Spleen (tissue), 11 donors: ENCODE measurements around the gene ACOX2. TPM values are rescaled to one million over a fixed set of nuclear protein-coding genes. Genes with fewer than 3 reads are reported as not detected.

ENCODE experiments used
- DNase-seq: peaks from one replicate; pipeline ENCODE4 v3.0.0-alpha.2; 2020
- H3K27ac ChIP-seq, 8 donors: fragments of 200-600 bp; sonication (generic) in 7 of 8; 1 replicate in 4 of 8; 2 replicates in 4 of 8; pipeline versions ENCODE4 v1.5.0 to v1.8.0; 2016 to 2021; ENCODE audit warnings: inconsistent platforms in 4 of 8, mild to moderate bottlenecking in 4 of 8, moderate library complexity in 1 of 8
- H3K27me3 ChIP-seq, 7 donors: fragments of 200-600 bp; sonication (generic) in 6 of 7; replicated peaks in 1 of 7; 1 replicate in 4 of 7; 2 replicates in 3 of 7; pipeline versions ENCODE4 v1.5.0 to v1.8.0; 2016 to 2021; ENCODE audit warnings: inconsistent platforms in 3 of 7, mild to moderate bottlenecking in 1 of 7
- H3K36me3 ChIP-seq, 6 donors: fragments of 200-600 bp; sonication (generic) in 5 of 6; 1 replicate in 4 of 6; 2 replicates in 2 of 6; pipeline versions ENCODE4 v1.5.0 to v1.8.0; 2016 to 2021; ENCODE audit warnings: inconsistent platforms in 2 of 6
- H3K4me1 ChIP-seq, 6 donors: fragments of 200-600 bp; sonication (generic) in 5 of 6; 1 replicate in 3 of 6; 2 replicates in 3 of 6; pipeline versions ENCODE4 v1.5.0 to v1.8.0; 2016 to 2021; ENCODE audit warnings: inconsistent platforms in 3 of 6
- H3K4me3 ChIP-seq, 8 donors: fragments of 200-600 bp; sonication (generic) in 7 of 8; 1 replicate in 4 of 8; 2 replicates in 4 of 8; pipeline versions ENCODE4 v1.5.0 to v1.8.0; 2016 to 2021; ENCODE audit warnings: inconsistent platforms in 4 of 8, mild to moderate bottlenecking in 4 of 8, moderate library complexity in 2 of 8
- H3K9me3 ChIP-seq, 8 donors: fragments of 200-600 bp; sonication (generic) in 7 of 8; 1 replicate in 4 of 8; 2 replicates in 4 of 8; pipeline versions ENCODE4 v1.5.0 to v1.8.0; 2016 to 2021; ENCODE audit warnings: inconsistent platforms in 4 of 8
- POLR2A ChIP-seq, 3 donors: fragments of 450-650 bp; IDR thresholded peaks; one replicate each; pipeline ENCODE4 v1.5.1; 2017; ENCODE audit warnings: antibody characterized with exemption in 3 of 3, mild to moderate bottlenecking in 1 of 3
- POLR2AphosphoS5 ChIP-seq, 3 donors: sonication (generic); formaldehyde crosslinking; IDR thresholded peaks; one replicate each; pipeline ENCODE4 v1.5.1; 2017; ENCODE audit warnings: antibody characterized with exemption in 3 of 3
- WGBS, 5 donors: extraction: QIAGEN DNeasy Blood & Tissue Kit in 3 of 5; methylation state at CpG; one replicate each; pipeline versions ENCODE4 v1.1.5 to v1.1.7; 2013 to 2018; 5-methylcytosine and 5-hydroxymethylcytosine counted together
- intact Hi-C: fragments of 100-400 bp; cut with DNase I; formaldehyde crosslinking; loops from one replicate; pipeline ENCODE4 v1.15.0; 2023; ENCODE audit warnings: low total_unique reads
- polyA plus RNA-seq, 3 donors: library from polyadenylated mRNA; stranded (reverse); fragments of 200-250 nt; gene quantifications; one replicate each; pipeline ENCODE4 v1.2.1, GENCODE V29; 2013
- total RNA-seq, 7 donors: library from RNA; depleted of rRNA in 3 of 7; stranded (reverse); fragments of >200 nt in 3 of 7; fragmentation: NEBNext Ultra II Directional in 4 of 7; extraction: Animal tissue kit (Norgen Biotek cat#: 25700) in 4 of 7; gene quantifications; one replicate each; pipeline versions ENCODE4 v1.1.0 to v1.2.1, GENCODE V29; 2016 to 2021
- TF ChIP-seq, protein P1 (sequence below), 11 experiments: fragments of 200-600 bp in 7 of 11; fragments of 450-650 bp in 4 of 11; sonication (generic) in 4 of 11; IDR thresholded peaks in 8 of 11; conservative IDR thresholded peaks in 3 of 11; 1 replicate in 7 of 11; 2 replicates in 4 of 11; pipeline versions ENCODE4 v1.4.0 to v1.8.0; 2016 to 2021; ENCODE audit warnings: antibody characterized with exemption in 11 of 11, inconsistent platforms in 4 of 11, mild to moderate bottlenecking in 1 of 11
- donor health status: healthy with polysubstance abuse.
- donor health status: DM: no; HTN: no; CAD: no; lungs with moderate emphysema.
- donor health status: DM: no; HTN: no; CAD: no.
- donor health status: Bipolar disorder and iron deficiency.
- donor health status: healthy.
- donor health status: DM: no; HTN: no; CAD: no.
- donor health status: DM: yes; HTN: yes; CAD: no.

ACOX2 gene
- total and polyA plus RNA-seq, 10 donors, result 1.3 to 11.5 (median 5.0) TPM

GRCh38 chr3:58466899-58467563 is 70.0 kb downstream of the ACOX2 start:
- no peak for DNase-seq
- Histone ChIP-seq H3K4me3 (no peak overlapping the region), H3K27ac (no peak overlapping the region), H3K4me1 (peaks cover 8 to 37% (median 19%) of the 10 kb centered on the region in 6 donors), H3K9me3 (no peaks in the 10 kb centered on the region), H3K27me3 (no peaks in the 10 kb centered on the region), H3K36me3 (no peaks in the 10 kb centered on the region)
- intact Hi-C loops, result loop anchor here (10.0 kb wide), 1 partner anchor 68 kb away; the partner anchor contains the start of gene ACOX2
- TF ChIP-seq, protein P1, sequence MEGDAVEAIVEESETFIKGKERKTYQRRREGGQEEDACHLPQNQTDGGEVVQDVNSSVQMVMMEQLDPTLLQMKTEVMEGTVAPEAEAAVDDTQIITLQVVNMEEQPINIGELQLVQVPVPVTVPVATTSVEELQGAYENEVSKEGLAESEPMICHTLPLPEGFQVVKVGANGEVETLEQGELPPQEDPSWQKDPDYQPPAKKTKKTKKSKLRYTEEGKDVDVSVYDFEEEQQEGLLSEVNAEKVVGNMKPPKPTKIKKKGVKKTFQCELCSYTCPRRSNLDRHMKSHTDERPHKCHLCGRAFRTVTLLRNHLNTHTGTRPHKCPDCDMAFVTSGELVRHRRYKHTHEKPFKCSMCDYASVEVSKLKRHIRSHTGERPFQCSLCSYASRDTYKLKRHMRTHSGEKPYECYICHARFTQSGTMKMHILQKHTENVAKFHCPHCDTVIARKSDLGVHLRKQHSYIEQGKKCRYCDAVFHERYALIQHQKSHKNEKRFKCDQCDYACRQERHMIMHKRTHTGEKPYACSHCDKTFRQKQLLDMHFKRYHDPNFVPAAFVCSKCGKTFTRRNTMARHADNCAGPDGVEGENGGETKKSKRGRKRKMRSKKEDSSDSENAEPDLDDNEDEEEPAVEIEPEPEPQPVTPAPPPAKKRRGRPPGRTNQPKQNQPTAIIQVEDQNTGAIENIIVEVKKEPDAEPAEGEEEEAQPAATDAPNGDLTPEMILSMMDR (IDR thresholded peaks at IDR 0.05 in 8 of 11, conservative IDR thresholded peaks at IDR 0.05 in 3 of 11), result no peak
- TF ChIP-seq POLR2A (IDR thresholded peaks at IDR 0.05) (no peak), POLR2AphosphoS5 (IDR thresholded peaks at IDR 0.05) (no peak)
- WGBS, 5 donors, result 90 to 96% (median 94%) methylated on average over 4 of the region's 4 CpGs

- Histone ChIP-seq H3K4me3 (no peak overlapping the region), H3K4me1 (peaks cover 8 to 17% (median 12%) of the 10 kb centered on the region in 6 donors), H3K27ac (no peak overlapping the region), H3K9me3 (no peaks in the 10 kb centered on the region), H3K36me3 (no peaks in the 10 kb centered on the region), H3K27me3 (no peaks in the 10 kb centered on the region)
- no peak for DNase-seq
- intact Hi-C loops, result loop anchor here (10.0 kb wide), 1 partner anchor 70 kb away; the partner anchor contains the start of gene ACOX2
- 40 to 52% (median 49%) methylated on average over 3 of the region's 3 CpGs for WGBS, 5 donors
- TF ChIP-seq, protein P1 (IDR thresholded peaks at IDR 0.05 in 8 of 11, conservative IDR thresholded peaks at IDR 0.05 in 3 of 11), result no peak
- TF ChIP-seq POLR2A (IDR thresholded peaks at IDR 0.05) (no peak), POLR2AphosphoS5 (IDR thresholded peaks at IDR 0.05) (no peak)
Measured at GRCh38 chr3:58464866-58465265, 72.1 kb downstream of the ACOX2 start.

DNA sequence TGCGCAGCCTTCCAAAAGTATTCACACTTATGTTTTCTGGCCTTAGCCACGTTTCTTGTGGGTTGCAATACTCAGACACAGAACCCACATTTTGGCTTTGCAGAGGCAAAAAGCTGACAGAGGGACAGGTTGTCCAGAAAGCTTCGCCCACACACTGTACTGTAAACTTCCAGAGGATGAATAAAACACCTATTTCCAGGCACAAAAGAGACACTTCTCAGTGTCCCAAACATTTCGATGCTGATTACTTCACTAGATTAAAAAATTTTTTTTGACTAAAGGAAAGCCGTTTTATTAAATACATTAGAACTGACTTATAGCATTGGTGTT is 73.1 kb downstream of the ACOX2 start:
- Histone ChIP-seq H3K4me1 (peaks cover 8 to 17% (median 12%) of the 10 kb centered on the region in 6 donors), H3K9me3 (no peaks in the 10 kb centered on the region), H3K27me3 (no peaks in the 10 kb centered on the region), H3K36me3 (no peaks in the 10 kb centered on the region), H3K27ac (no peak overlapping the region), H3K4me3 (peak overlapping the region in 5 of 8 donors; percentile 1 to 58 (median 24))
- 44 to 48% (median 45%) methylated on average over 5 of the region's 5 CpGs for WGBS, 5 donors
- no peak for DNase-seq
- intact Hi-C loops, result loop anchor here (10.0 kb wide), 1 partner anchor 71 kb away; the partner anchor contains the start of gene ACOX2
- TF ChIP-seq POLR2A (IDR thresholded peaks at IDR 0.05), result no peak
- TF ChIP-seq, protein P1 (IDR thresholded peaks at IDR 0.05 in 8 of 11, conservative IDR thresholded peaks at IDR 0.05 in 3 of 11), result peak in 1 of 11 experiments; percentile 5
- TF ChIP-seq POLR2AphosphoS5 (IDR thresholded peaks at IDR 0.05), result no peak

DNA sequence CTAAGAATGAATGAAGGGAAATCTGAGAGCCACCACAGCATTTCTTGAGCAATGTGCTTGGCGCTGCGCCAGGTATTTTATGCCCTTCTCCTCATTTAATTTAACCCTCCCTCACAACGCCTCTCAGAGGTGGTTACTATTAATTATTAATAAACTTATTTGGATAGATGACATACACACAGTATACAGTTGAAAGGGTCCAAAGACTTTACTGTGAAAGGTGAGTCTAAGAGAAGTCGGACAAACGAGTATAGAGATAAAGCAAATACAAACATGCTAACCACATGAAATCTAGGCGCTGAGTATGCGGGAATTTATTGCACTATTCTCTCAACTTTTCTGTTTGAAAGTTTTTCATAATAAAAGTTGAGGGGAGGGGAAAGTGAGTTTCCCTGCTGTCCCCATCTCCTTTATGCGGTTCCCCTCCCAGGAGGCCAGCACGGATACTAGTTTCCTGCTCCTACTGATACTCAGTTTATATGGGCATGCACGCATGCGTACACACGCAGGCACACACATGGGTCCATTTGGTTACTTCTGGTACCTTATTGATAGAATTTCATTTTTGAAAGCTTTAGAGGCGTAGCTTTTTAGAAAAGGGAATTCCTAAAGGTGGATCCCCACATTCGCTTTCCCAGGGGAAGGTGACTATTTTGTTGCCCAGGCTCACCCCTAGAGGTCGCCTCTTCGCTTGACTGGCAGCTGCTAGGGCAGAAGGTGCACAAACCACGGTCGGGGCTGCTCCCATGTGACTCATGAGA is 73.6 kb downstream of the ACOX2 start:
- WGBS, 5 donors, result 18 to 25% (median 24%) methylated on average over 18 of the region's 18 CpGs
- no peaks in the 10 kb centered on the region for H3K27me3 ChIP-seq
- peak in 1 of 3 donors; percentile 32 for TF ChIP-seq POLR2AphosphoS5 (IDR thresholded peaks at IDR 0.05)
- TF ChIP-seq, protein P1 (IDR thresholded peaks at IDR 0.05 in 8 of 11, conservative IDR thresholded peaks at IDR 0.05 in 3 of 11), result peak; percentile 47 to 79 (median 67)
- TF ChIP-seq POLR2A (IDR thresholded peaks at IDR 0.05), result no peak
- H3K36me3 ChIP-seq, result no peaks in the 10 kb centered on the region
- H3K4me3 ChIP-seq, result peak overlapping the region in 6 of 8 donors; percentile 1 to 58 (median 18)
- DNase-seq, result peak; percentile 87
- intact Hi-C loops, result loop anchor here (10.0 kb wide), 1 partner anchor 71 kb away; the partner anchor contains the start of gene ACOX2
- no peaks in the 10 kb centered on the region for H3K9me3 ChIP-seq
- H3K4me1 ChIP-seq, result peaks cover 8 to 17% (median 12%) of the 10 kb centered on the region in 6 donors
- H3K27ac ChIP-seq, result peak overlapping the region in 1 of 8 donors; percentile 4
